Cerebellar nuclear complex (tissue), 1 donor: ENCODE results near the gene ABHD17A.
"Not testable (repeated sequence)": the region's sequence is repeated elsewhere in the genome, so short reads cannot be mapped to it uniquely, and the experiment has no call there.

Source experiments
- DNase-seq, 2 experiments: peaks; one replicate each; lab custom pipeline; 2025; lab: John Stamatoyannopoulos, UW

ABHD17A gene

DNA sequence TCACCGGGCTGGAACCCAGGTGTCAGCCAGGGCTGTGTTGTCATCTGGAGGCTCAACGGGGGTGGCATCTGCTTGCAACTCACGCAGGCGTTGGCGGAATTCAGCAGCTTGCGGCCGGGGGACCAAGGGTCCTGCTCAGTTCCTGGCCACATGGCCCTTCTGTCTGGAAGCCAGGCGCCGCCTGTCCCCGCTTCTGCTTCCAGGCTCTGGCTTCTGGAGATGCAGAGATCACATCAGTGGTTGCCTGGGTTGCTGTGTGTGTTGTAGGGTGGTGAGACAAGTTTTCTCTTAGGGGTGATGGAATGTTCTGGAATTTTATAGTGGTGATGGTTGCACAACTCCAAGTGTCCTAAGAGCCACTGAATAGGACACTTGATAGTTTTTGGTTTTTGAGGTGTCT is 24.9 kb upstream of the ABHD17A start:
- peak in 1 of 2 experiments; percentile 10 for DNase-seq

DNA sequence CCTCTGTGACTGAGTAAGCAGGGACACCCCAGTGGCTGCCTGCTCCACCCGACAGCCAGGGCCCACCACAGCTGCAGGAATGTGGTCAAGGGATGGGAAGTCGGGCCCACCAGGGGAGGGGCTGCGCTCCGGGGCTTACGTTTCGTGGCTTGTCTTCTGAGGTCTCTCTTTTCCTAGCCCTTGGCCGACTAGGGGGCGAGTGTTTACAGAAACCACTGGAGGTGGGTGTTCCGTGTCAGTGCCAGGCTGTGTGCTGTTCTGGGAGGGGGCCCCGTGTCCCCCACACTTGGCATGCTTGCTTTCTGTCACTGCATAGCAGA is 24.4 kb upstream of the ABHD17A start:
- DNase-seq = no peak

DNA sequence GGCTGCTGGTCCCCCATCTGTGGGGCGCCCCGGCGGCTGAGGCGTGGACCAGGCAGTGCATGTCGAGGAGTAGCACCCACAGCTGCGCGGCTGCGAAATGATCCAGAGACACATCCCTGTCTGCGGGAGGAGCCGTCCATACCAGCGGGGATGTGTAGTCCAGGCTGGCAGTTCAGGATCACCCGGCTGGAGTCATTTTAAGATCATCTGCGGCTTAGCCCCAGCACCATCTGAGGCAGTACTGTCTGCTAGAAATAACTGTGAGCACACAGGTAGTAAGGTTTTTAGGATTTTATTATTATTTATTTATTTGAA is 23.0 kb upstream of the ABHD17A start:
- no peak for DNase-seq

DNA sequence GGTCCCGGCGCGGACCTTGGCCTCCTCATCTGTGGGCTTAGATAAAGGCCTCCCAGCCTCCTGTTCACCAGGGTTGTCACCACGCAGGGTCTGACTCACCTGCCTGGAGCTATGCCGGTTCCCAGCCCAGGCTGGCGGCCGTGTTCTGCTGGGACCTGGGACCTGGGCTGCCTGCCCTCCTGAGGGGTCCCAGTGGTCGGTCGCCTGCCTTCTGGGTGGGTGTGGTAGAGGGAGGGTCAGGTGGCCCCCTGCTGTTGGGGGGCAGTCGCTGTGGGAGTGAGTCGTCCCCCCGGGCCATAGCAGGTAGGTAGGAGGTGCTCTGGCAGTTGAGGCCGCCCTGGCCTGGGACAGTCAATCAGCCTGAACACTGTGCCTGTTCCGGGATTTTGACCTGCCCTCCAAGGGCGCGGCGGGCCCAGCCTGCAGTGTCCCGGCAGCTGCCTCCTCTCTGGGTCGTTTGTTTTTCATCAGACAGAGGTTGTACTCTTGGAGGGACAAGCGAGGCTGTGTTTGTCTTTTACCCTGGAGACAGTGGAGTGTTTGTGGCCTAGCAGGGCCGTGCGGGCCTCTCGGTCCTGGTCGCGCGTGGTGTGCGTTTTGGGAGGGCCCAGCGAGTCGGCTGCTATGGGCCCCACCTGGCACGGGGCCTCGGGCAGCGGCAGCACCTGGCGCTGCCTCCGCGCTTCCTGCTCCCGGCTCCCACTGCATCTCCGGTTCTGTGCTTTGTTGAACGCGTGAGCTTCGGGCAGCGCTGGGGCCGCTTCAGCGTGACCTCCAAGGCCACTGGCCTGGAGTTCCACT is 22.5 kb upstream of the ABHD17A start:
- no peak for DNase-seq

DNA sequence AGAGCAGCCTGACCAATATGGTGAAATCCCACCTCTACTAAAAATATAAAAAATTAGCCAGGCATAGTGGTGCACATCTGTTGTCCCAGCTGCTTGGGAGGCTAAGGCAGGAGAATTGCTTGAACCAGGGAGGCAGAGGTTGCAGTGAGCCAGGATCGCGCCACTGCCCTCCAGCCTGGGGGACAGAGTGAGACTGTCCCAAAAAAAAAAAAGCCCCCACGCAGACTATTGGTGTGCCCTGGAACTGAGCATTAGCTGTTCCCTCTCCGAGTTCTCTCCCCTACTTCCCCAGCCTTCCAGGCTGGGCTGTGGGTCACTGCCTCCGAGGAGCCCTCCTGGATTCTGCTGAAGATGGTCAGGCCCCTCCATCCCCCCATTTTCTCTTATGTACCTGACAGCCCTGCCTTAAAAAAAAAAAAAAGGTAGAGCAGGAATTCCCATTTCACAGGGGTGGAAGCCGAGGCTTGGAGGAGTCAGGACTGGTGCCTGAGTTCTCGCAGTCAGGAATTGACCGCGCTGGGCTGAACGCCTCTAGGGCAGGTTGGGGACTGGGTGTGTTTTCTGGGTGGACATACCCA is 21.8 kb upstream of the ABHD17A start:
- DNase-seq = no peak

DNA sequence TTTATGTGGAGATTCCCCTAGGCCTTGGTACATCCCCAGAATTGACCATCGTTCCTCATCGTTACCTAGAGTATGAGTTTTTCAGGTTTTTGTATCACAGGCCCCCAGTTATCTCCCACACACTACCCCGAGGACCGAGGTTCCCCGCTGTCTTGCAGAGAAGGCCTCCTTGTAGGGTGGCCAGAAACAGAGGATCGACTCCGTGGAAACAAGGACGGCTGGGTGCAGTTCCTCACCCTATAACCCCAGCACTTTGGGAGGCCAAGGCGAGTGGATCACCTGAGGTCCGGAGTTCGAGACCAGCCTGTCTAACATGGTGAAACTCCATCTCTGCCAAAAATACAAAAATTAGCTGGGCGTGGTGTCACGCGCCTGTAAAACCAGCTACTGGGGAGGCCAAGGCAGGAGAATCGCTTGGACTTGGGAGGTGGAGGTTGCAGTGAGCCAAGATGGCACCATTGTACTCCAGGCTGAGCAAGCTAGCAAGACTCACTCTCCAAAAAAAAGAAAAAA is 20.6 kb upstream of the ABHD17A start:
- no peak for DNase-seq

DNA sequence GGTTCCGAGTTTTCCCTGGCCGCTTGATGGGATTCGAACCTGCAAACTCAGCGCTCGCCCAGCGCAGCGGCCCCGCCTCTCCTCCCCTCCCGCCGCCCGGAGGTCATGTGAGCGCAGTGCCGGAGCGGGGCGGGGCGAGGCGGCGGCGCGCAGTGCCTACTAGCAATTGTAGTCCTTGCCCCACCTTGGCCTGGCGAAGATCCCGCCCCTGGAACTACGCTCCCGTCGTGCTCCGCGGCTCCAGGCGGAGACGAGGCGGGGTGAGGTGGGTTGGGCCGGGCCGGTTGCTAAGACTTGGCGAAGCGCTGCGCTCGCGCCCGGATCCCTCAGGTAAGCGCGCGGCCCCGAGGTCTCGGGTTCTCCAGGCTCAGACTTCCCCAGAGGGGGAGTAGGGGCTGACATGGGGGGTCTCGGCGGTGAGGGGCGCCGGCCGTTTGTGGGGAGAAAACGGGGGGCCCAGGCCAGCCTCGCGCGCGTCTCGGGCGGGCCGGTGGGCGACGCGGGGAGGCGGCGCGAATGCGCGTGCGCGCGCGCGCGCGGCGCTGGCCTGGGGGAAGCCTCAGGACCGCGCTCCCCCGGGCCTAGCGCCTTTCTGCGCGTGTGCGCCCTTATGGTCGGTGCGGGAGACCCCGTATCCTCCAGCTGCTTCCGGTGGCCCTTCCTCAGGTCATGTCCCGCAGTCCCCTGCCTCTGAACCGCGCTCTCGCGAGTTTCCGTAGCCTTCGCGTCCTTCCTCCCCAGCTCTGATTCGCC is 20.0 kb upstream of the ABHD17A start, which contains the start of the genes ADAT3 and SCAMP4:
Gene ADAT3, plus strand, starts transcription at position 290 of the 753 bp plus-strand sequence. CDS start 6,649 bp downstream, outside the sequence.
Gene SCAMP4, plus strand, starts transcription at position 290 of the 753 bp plus-strand sequence. CDS start 9,621 bp downstream, outside the sequence.
- DNase-seq = peak; percentile 82 to 87

DNA sequence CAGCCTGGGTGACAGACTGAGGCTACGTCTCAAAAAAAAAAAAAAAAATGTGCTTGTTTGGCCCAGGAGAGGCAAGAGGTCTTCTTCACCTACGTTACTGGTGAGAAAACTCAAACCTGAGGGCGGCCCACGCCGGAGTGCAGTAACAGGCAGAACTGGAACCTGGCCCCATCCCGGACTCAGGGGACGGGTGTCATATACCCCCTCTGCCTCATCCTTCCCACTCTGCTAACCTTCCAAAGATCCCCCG is 19.5 kb upstream of the ABHD17A start:
- DNase-seq = no peak

DNA sequence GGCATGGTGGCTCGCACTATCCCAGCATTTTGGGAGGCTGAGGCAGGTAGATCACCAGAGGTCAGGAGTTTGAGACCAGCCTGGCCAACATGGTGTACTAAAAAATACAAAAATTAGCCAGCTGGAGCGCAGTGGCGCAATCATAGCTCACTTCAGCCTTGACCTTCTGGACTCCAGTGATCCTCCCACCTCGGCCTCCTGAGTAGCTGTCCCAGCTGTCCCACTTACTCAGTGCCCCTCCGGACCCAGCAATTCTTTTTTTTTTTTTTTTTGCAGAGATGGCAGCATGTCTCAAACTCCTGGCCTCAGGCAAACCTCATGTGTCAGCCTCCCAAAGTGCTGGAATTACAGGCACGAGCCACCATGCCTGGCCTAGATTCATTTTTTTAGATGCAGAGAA is 17.6 kb upstream of the ABHD17A start:
- DNase-seq = no peak

DNA sequence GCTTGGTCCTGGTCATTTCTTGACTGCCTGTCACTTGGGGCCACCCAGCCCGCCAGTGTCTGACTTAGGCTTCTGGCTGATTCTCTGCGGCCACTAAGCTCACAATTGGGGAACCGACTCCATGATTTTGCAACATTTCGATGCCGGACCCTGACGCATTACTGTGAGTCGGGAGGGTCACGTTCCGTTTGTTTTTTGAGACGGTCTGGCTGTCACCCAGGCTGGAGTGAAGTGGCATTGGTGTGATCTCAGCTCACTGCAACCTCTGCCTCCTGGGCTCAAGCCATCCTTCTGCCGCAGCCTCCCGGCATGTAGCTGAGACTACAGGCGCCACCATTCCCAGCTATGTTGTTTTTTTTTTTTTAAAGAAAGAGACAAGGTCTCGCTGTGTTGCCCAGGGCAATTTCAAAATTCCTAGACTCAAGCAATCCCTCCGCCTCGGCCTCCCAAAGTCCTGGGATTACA is 16.7 kb upstream of the ABHD17A start:
- DNase-seq = no peak

DNA sequence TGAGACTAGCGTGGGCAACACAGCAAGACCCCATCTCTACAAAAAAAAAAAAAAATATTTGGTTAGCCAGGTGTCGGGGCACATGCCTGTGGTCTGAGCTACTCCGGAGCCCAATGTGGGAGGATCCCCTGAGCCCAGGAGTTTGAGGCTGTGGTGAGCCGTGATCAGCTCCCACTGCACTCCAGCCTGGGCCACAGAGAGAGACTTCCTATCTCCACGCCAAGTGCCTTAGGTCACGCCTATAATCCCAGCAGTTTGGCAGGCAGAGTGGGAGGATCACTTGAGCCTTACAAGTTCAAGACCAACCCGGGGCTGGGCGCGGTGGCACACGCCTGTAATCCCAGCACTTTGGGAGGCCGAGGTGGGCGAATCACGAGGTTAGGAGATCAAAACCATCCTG is 11.2 kb upstream of the ABHD17A start:
- no peak for DNase-seq

DNA sequence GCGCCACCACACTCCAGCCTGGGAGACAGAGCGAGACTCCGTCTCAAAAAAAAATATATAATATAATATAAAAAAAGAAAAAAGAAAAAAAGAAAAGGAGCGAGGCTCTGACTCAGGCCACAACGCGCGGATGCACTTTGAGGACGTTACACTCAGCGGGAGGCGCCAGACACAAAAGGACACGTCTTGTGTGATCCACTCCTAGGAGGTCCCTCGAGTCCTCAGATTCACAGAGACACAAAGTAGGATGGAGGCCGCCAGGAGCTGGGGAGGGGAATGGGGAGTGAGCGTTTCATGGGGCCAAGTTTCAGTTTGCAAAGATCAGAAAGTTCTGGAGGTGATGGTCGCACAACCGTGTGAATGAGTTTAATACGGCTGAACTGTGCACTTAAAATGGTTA is 8.5 kb upstream of the ABHD17A start:
- DNase-seq = no peak

DNA sequence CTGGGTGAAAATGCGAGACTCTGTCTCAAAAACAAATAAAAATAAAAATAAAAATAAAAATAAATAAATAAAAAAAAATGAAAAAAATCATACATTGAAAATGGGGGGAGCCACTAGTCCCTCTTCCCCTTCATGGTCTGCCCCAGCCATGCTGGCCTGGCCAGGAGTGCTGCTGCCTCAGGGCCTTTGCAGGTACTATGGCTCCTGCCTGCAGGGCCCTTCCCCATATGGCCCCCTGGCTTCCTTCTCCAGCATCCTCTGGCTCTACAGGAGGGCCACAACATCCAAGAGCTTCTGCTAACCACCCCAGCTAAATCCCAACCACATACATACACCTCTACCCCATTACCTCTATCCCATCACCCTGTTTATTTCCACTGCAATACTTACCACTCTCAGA is 4.6 kb upstream of the ABHD17A start:
- no peak for DNase-seq

DNA sequence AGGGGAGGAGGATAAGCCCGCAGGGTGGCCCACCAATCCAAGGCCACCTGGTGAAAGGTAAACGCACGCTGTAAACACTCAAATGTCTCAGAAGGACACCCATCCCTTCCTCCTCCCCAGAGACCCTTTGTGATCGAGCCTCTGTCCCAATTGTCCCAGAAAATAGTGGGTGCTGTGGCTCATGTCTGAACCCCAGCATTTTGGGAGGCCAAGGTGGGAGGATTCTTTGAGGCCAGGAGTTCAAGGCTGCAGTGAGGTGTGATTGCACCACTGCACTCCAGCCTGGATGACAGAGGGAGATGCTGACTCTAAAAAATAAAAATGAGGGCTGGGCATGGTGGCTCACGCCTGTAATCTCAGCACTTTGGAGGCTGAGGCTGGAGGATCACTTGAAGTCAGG is 3.1 kb upstream of the ABHD17A start:
- DNase-seq = no peak

DNA sequence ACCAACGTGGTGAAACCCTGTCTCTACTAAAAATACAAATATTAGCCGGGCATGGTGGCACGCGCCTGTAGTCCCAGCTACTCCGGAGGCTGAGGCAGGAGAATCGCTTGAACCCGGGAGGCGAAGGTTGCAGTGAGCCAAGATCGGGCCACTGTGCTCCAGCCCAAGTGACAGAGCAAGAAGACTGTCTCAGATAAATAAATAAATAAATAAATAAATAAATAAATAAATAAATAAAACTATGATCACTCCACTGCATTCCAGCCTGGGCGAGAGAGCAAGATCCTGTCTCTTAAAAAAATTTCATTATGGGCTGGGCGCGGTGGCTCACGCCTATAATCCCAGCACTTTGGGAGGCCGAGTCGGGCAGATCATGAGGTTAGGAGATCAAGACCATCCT is 1.1 kb upstream of the ABHD17A start:
- DNase-seq = not testable (repeated sequence)

DNA sequence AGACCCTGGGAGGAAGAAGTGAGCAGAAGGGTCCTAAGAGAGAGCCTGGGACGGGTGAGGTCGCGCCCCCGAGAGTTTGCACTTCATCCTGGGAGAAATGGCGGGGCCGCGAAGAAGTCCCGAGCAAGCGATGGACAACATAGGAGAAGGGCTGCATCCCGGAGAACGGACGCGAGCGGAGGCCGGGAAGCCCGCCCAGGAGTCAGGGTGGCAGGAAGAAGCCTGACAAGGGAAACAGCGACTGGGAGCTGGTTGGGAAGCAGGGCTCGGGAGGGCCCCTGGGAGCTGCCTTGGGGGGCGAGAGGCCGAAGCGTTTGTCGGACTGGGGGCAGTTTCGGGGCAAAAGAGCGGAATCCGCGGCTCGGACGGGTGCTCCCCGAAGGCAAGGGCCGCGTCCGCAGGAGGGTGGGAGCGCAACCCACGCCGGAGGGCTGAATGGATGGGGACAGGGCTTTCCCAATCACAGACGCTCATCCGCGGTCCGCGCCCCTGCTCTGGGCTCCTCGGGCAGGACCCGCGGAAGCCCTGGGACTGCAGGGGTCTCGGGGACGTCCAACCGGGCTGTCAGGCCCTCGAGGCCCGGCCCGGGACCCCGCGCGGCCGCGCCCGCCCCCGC is 469 bp downstream of the ABHD17A start:
- no peak for DNase-seq

DNA sequence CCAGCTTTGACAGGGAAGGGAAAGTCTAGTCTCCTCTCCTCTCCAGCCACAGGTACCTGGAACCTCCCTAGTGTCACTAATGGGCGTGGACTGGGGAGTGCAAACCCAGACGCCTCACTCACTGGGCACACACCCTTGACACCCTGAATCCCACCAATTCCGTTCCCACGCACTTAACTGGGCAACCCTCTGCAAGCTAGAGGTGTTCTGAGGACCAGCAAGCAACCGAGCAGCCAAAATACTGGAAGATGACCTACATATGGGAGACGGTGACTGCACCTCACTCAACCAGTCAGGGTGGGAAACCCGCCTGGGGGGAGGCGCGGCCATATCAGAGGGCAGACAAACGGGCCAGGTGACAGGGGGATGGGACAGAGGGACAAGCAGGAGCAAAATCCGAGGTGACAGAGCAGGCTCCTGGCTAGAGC is 991 bp downstream of the ABHD17A start:
- DNase-seq = no peak

DNA sequence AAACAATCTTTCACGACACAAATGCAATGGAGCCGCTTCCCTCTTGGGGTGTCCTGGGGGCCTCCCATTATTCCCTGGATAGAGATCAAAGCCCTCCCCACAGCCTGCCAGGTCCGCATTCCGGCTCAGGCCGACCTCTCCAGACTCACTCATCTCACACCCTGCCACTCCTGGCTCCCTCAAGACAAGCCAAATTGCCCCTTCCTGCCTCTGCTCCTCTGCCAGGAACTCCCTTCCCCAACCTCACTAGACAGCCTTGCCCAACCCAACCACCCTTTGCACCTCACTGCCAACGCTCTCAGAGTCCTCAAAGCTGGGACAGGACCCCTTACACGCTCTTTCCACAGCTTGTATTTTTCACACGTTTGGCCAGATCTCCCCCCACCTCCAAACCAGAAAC is 1.5 kb downstream of the ABHD17A start:
- DNase-seq = no peak

DNA sequence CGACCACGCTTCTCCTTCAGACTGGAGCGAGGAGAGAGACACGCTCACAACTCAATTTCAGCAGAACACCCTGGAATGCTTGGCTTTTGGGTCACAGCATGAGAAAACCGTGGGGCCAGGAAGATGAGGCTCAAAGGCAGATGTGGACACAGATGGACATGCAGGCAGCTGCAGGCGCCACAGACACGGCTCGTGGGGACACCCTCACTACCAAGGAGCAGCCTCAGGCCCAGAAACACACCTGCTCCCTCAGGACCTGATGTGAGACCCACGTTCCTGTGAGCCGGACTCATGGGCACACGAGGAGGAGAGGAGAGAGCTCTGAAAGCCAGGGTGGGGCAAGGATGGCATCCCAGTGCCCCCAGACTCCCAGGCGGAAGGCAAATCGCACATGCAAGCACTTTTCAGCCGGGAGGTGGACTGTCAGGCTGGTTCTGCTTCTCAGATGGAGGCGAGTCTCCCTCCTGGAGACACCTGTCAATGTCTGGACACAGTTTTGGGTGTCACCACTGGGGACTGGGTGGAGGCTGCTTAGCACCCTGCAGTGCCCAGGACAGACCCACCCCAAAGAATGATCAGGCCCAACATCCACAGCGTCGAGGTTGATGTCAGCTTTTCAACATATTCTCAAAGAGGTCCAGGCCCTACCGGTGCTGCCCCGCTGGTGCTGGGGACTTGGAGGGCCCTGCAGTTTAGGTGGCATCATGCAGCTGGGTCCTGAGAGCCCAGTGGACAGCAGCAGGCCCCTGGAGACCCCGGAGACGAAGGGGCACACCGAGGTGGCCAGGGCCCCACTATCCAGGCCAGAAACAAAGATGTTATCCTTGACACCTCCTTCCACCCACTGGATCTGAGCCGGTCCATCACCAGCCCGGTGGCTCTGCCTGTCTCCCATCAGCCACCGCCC is 2.3 kb downstream of the ABHD17A start:
- DNase-seq = no peak

DNA sequence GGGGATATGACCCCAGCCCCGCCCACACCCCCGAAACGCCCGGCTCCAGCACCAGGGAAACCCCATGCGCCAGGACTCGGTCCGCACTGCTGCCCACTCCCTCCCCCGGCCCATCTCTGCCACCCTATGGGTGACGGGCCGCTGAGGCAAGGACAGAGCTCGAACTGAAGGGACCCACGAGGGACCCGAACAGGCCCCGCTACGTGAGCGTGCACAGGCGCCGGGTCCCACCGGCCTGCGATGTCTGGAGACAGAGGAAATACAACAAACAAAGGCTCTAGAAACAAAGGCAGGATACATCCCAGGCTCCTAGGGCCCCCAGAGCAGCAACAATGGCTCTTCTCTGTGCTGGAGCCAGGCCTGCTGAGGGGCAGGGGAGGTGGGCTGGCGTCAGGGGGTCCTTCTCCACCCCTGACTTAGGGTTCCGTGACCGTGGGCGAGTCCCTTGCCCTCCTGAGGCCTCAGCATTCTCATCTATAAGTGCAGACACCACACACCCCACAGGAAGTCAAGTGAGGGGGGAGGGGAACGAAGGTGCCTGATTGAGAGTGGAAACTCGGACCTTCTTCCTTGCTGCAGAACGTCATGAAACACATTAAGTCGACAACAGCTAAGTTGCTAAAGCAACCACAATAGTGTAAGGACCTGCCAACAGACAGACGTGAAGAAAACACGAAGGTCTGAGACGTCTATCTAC is 3.1 kb downstream of the ABHD17A start:
- no peak for DNase-seq
